HG03558 (cell line): Measurements from ENCODE around the gene CYBA.
A peak's percentile ranks its signal among the peaks of the same experiment; 100 is the strongest.

ENCODE experiments used
- ATAC-seq: cut with Tn5 transposase; IDR thresholded peaks from one replicate; pipeline ENCODE4 v1.9.1; 2021; ENCODE audit warnings: moderate number of reproducible peaks; ENCODE audit not compliant: unreplicated experiment; ENCODE audit errors: extremely low read depth

Gene CYBA

GRCh38 chr16:88650749-88651275 is at the start of gene CYBA:
Gene CYBA (minus strand): TSS chr16:88651053. CDS start chr16:88651013, 40 bp downstream.
- ATAC-seq: peak; percentile 20

GRCh38 chr16:88700322-88700635 is 49.4 kb upstream of the CYBA start:
- no peak for ATAC-seq

GRCh38 chr16:88699180-88699579 is 48.3 kb upstream of the CYBA start:
- no peak for ATAC-seq

GRCh38 chr16:88698646-88699045 is 47.8 kb upstream of the CYBA start:
- ATAC-seq: no peak

GRCh38 chr16:88697831-88698615 is 47.2 kb upstream of the CYBA start:
- ATAC-seq: no peak

- ATAC-seq: no peak
Measured at GRCh38 chr16:88697116-88697830, 46.4 kb upstream of the CYBA start.

GRCh38 chr16:88696441-88696840 is 45.6 kb upstream of the CYBA start:
- no peak for ATAC-seq

- ATAC-seq: no peak
Measured at GRCh38 chr16:88695753-88696152, 44.9 kb upstream of the CYBA start.

GRCh38 chr16:88695218-88695617 is 44.4 kb upstream of the CYBA start:
- no peak for ATAC-seq

GRCh38 chr16:88694221-88695087 is 43.6 kb upstream of the CYBA start:
- ATAC-seq: no peak

GRCh38 chr16:88693420-88694177 is 42.7 kb upstream of the CYBA start:
- no peak for ATAC-seq

GRCh38 chr16:88692861-88693260 is 42.0 kb upstream of the CYBA start:
- no peak for ATAC-seq

- no peak for ATAC-seq
Measured at GRCh38 chr16:88691924-88692560, 41.2 kb upstream of the CYBA start.

GRCh38 chr16:88691129-88691813 is 40.4 kb upstream of the CYBA start:
- ATAC-seq: no peak

- ATAC-seq: no peak
Measured at GRCh38 chr16:88690341-88691128, 39.7 kb upstream of the CYBA start.

GRCh38 chr16:88688013-88688778 is 37.3 kb upstream of the CYBA start:
- ATAC-seq: no peak

GRCh38 chr16:88687676-88688012 is 36.8 kb upstream of the CYBA start:
- no peak for ATAC-seq

GRCh38 chr16:88687254-88687576 is 36.4 kb upstream of the CYBA start:
- ATAC-seq: no peak
